GM18870 (cell line): ENCODE data around the gene SUV39H2.
"Not testable (repeated sequence)": the region's sequence is repeated elsewhere in the genome, so short reads cannot be mapped to it uniquely, and the experiment has no call there.

Source experiments
- ATAC-seq: cut with Tn5 transposase; IDR thresholded peaks from one replicate; pipeline ENCODE4 v1.9.1; 2021; ENCODE audit warnings: moderate library complexity; ENCODE audit not compliant: unreplicated experiment

SUV39H2 gene

GRCh38 chr10:14878266-14879123 lies at the start of gene SUV39H2:
Gene SUV39H2, plus strand, starts transcription at chr10:14878866. Its CDS starts 23 bp downstream, at chr10:14878889.
- ATAC-seq, result peak; percentile 84

GRCh38 chr10:14833106-14833505 lies 45.6 kb upstream of the SUV39H2 start:
- no peak for ATAC-seq

GRCh38 chr10:14836208-14836607 lies 42.5 kb upstream of the SUV39H2 start:
- ATAC-seq, result no peak

GRCh38 chr10:14837003-14837756 lies 41.5 kb upstream of the SUV39H2 start:
- no peak for ATAC-seq

- ATAC-seq, result peak; percentile 91
Measured at GRCh38 chr10:14837757-14838581, 40.7 kb upstream of the SUV39H2 start, which contains the start of the genes CDNF, HSPA14 and MSANTD7. Gene CDNF, minus strand, starts transcription at chr10:14838037. Its CDS starts 91 bp downstream, at chr10:14837946. Gene HSPA14, plus strand, starts transcription at chr10:14838306. Its CDS starts 97 bp downstream, at chr10:14838403. Gene MSANTD7, plus strand, starts transcription at chr10:14838306. Its CDS starts 3,979 bp downstream, at chr10:14842285.

GRCh38 chr10:14838582-14839304 lies 39.9 kb upstream of the SUV39H2 start:
- no peak for ATAC-seq

GRCh38 chr10:14839305-14839695 lies 39.4 kb upstream of the SUV39H2 start:
- no peak for ATAC-seq

- no peak for ATAC-seq
Measured at GRCh38 chr10:14840178-14840577, 38.5 kb upstream of the SUV39H2 start.

GRCh38 chr10:14843327-14843988 lies 35.2 kb upstream of the SUV39H2 start:
- ATAC-seq, result no peak

GRCh38 chr10:14844948-14845347 lies 33.7 kb upstream of the SUV39H2 start:
- ATAC-seq, result no peak

- ATAC-seq, result no peak
Measured at GRCh38 chr10:14852236-14852635, 26.4 kb upstream of the SUV39H2 start.

- ATAC-seq, result no peak
Measured at GRCh38 chr10:14855453-14855852, 23.2 kb upstream of the SUV39H2 start.

GRCh38 chr10:14858338-14858960 lies 20.2 kb upstream of the SUV39H2 start:
- no peak for ATAC-seq

GRCh38 chr10:14859043-14859442 lies 19.6 kb upstream of the SUV39H2 start:
- no peak for ATAC-seq

GRCh38 chr10:14859775-14860174 lies 18.9 kb upstream of the SUV39H2 start:
- no peak for ATAC-seq

GRCh38 chr10:14860791-14861190 lies 17.9 kb upstream of the SUV39H2 start:
- ATAC-seq, result no peak

- not testable (repeated sequence) for ATAC-seq
Measured at GRCh38 chr10:14864466-14864865, 14.2 kb upstream of the SUV39H2 start.

- ATAC-seq, result not testable (repeated sequence)
Measured at GRCh38 chr10:14864871-14865270, 13.8 kb upstream of the SUV39H2 start.

GRCh38 chr10:14873090-14873760 lies 5.4 kb upstream of the SUV39H2 start:
- peak; percentile 40 for ATAC-seq
